Retinal pigment epithelial cell (primary cell): Measurements from ENCODE around the gene CHMP6.

ENCODE experiments used
- DNase-seq: peaks from one replicate; pipeline ENCODE4 v3.0.0-alpha.2; 2010; ENCODE audit warnings: low read depth
- H3K4me3 ChIP-seq: 2 replicates; pipeline ENCODE4 v1.5.1; 2011; ENCODE audit warnings: mild to moderate bottlenecking, low read length, control low read depth, moderate library complexity
- TF ChIP-seq, protein P1 (sequence below): conservative IDR thresholded peaks from 2 replicates; pipeline ENCODE4 v1.5.1; 2011; ENCODE audit warnings: low read depth, low read length, control low read depth, inconsistent platforms

CHMP6 gene

DNA sequence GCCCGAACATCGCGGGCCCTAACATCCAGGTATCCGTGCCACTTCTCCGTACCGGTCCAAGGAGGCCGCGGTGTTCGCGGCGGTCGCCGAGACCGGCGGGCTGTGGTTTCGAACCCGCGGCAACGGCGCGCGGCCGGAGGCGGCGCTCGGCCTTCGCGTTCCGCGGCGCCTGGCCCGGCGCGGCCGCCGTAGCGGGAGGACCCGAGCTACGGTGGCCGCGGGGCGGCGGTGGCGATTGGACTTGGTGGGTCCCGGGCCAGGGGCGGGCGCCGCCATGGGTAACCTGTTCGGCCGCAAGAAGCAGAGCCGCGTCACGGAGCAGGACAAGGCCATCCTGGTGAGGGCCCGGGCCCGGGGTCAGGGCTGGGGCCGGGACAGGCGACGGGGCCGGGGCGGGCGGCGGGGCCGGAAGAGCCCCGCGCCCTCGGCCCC, at the start of gene CHMP6:
CHMP6 (plus strand) TSS at position 197 of the 432 bp plus-strand sequence; CDS start at position 275, 78 bp downstream.
- TF ChIP-seq, protein P1, sequence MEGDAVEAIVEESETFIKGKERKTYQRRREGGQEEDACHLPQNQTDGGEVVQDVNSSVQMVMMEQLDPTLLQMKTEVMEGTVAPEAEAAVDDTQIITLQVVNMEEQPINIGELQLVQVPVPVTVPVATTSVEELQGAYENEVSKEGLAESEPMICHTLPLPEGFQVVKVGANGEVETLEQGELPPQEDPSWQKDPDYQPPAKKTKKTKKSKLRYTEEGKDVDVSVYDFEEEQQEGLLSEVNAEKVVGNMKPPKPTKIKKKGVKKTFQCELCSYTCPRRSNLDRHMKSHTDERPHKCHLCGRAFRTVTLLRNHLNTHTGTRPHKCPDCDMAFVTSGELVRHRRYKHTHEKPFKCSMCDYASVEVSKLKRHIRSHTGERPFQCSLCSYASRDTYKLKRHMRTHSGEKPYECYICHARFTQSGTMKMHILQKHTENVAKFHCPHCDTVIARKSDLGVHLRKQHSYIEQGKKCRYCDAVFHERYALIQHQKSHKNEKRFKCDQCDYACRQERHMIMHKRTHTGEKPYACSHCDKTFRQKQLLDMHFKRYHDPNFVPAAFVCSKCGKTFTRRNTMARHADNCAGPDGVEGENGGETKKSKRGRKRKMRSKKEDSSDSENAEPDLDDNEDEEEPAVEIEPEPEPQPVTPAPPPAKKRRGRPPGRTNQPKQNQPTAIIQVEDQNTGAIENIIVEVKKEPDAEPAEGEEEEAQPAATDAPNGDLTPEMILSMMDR: no peak
- H3K4me3 ChIP-seq: peak within 1 kb of the TSS; percentile 57
- no peak for DNase-seq

DNA sequence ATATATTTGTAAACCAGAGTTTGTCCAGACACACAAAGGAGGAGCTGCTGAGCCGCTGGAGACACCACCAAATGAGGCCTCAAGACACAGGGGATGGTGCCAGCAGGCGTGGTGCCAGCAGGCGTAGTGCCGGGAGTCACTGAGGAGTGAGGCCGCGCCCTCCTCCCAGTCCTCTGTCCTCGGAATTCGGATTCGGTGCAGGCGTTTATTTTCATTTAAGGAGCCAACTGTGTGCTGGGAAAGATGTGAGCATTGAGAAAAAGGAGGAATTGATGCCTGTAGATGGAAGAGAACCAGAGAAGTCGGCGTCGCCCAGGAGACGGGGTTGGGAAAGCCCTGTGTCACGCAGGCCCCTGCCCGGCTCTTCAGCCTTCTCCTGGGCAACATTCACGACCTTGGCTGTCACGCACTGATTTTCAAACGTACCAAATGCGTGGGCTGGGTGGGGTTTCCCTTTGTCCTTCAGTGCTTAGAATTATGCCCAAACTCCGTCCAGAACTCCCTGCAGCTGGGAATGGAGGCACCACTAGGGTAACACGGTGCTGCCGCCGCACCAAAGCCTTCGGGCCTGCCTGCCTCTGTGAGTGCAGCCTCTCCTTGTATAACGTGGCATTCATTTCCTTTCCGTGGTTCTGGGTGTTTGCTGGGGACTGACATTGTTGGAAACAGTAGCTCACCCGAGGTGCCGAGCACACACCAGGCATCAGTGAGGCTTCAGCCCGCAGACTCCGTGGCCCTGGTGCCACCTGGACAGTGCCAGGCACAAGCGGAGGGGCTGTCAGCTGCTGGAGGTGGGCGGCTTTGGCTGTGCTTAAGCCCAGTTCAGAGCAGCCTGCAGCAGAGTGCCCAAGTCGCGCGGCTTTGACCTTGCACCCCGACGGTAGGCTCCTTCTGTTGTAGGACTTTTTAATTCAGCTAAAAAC, 49.0 kb upstream of the CHMP6 start:
- DNase-seq: no peak
- TF ChIP-seq, protein P1: no peak
- no peak overlapping the region for H3K4me3 ChIP-seq

DNA sequence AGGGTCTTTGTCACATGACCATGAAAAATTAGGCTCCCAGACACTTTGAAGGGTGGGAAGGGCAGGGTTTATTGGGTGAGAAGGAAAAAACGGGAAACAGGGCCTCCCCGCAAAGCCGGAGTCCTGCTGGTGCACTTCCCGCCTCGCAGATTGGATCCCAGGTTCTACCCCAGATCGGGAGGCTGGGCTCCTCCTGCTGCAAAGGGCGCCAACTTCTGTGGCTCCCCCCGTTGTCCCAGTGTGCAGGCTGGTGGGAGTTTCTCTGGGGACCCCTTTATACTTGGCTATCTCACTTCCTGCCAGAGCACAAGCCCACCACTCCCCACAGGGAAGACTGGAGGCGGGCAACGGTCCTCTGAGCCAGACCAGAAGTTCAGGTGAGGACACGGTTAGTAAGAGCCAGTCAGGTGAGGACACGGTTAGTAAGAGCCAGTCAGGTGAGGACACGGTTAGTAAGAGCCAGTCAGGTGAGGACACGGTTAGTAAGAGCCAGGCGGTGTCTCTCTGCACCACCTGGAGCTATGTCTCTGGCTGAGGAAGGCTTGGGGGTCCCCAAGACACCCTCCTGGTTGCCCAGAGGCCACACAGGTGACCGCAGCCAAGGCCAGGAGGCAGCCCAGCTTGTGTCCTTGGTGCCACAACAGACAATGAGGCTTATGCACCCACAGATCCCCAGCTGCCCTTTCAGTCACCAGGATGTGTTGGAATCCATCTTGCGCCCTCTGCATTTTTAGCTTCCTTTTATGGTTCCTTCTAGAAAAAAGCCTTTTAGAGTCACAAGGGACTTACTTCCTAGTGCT, 48.1 kb upstream of the CHMP6 start:
- TF ChIP-seq, protein P1: no peak
- H3K4me3 ChIP-seq: no peak overlapping the region
- DNase-seq: no peak

DNA sequence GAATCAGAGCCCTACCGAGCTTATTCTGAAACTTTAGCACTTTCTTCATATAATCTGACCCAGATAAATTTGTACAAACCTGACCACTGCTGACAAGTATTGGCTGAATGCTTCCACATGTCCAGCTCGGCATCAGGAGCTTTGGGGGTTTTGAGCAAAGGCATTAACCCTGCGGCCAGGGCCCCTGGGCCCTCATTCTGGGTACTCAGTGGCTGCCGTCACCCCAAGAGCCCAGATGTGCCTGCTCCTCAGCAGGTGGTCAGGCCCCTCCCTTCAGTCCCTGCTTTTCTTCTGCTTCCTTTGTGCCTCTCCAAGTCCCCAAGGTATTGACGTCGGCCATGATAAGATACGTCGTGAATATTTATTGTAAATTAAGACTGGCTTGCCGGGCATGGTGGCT, 47.3 kb upstream of the CHMP6 start:
- no peak overlapping the region for H3K4me3 ChIP-seq
- no peak for DNase-seq
- TF ChIP-seq, protein P1: no peak

DNA sequence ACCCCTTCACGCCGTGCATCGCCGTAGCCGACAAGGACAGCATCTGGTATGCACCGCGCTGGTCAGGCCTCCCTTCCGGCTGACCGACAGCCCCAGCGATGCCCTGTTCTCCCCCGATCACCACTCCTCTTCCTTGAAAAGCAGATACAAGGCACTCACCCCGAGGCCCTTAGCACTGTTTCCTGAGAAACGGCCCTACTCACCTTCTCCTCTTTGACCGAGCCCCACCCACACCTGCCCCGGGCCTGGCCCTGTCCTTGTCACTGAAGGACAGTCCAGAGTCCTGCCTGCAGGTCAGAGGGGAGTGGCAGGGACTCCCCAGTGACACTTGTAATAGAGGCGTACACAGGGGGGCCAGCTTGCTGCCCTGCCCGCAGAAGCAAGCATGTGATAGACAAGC, 45.9 kb upstream of the CHMP6 start:
- no peak overlapping the region for H3K4me3 ChIP-seq
- no peak for DNase-seq
- TF ChIP-seq, protein P1: no peak

DNA sequence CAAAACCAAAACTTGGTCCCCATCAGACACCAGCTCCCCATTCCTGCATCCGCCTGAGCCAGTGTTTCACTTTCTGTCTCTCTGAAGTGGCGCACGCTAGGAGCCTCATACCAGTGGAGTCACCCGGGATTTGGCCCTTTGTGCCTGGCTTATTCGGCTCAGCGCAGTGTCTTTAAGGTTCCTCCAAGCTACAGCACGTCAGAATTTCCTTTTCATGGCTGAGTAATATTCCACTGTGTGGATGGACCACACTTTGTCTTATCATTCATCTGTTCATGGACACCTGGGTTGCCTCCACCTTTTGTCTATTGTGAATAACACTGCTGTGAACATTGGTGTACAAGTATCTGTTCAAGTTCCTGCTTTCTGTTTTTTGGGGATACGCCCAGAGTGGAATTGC, 45.2 kb upstream of the CHMP6 start:
- H3K4me3 ChIP-seq: no peak overlapping the region
- DNase-seq: no peak
- TF ChIP-seq, protein P1: no peak
